Renal cortex interstitium (tissue), 11 donors: ENCODE measurements around the gene HRH2. TPM values are rescaled to one million over a fixed set of nuclear protein-coding genes. Genes with fewer than 3 reads are reported as not detected.

Experiments
- DNase-seq, 11 donors: peaks; one replicate each; pipeline ENCODE4 v3.0.0-alpha.2; 2013; ENCODE audit warnings: low read depth in 9 of 11, low spot score in 4 of 11; ENCODE audit errors: extremely low read depth in 1 of 11
- polyA plus RNA-seq, 3 donors: library from polyadenylated mRNA; unstranded; fragments of 120-200 nt; gene quantifications; one replicate each; pipeline ENCODE4 v1.2.1, GENCODE V29; 2013; ENCODE audit not compliant: insufficient read length in 3 of 3

Gene HRH2
- polyA plus RNA-seq, 3 donors, result 2.6 to 3.2 (median 2.7) TPM

GRCh38 chr5:175686826-175687225 lies 29.0 kb downstream of the HRH2 start:
- DNase-seq, result no peak

DNA sequence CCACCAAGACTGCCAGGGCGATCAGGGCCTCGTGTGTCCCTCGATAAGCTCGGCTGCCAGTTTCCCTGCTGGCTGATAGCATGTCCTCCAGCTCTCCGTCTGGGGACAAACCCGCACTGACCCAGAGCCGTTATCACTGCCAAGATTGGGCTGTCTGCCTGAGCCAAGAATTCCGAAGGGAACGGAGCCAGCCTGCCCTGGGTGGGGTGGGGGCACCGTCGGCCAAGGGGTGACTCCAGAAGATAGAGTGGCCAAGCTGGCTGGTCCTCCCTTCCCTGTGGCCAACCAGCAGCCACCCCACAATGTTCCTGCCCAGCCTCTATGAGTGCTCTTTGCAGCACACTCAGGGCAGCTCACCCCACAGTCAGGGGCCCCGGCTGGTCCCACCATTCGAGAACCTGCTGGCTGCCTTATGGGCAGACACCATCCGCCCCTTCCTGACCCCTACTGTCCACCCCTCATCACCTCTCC lies 29.4 kb downstream of the HRH2 start:
- DNase-seq, result no peak

DNA sequence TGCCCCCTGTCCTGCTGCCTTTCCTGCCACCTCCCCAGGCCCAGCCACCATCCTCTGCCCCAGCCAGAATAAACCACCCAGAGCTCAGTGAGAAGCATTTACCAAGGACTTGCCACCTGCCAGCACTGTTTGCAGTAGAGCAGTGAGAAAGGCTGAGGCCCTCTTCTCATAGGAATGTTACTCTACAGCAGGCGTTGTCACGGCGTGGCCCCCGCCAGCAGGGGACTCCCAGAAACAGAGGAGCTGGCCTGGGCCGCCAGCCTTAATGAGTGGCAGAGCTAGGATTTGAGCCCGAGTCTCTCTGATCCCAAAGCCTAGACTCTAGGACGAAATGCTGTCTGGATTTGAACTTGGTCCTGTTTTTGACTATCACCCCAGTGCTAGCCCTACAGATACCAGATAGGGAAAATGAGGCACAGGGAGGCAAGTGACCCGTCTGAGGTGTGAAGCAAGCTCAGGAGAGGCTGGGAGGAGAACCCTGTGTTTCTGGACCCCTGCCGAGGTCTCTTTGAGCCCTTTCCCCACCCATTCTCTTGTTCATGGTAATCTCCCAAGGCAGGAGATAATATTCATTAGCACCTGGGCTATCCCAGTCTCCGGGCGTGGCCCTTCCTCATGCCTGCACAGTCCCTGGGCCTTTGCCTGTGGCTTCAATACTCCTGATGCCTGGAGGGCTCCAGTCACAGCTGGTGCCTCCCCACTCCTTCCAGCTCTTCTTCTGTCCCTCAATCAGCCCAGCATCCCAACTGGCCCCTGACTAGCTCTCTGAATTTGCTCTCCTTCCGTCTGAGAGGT lies 30.7 kb downstream of the HRH2 start:
- DNase-seq, result no peak

GRCh38 chr5:175689147-175689991 lies 31.5 kb downstream of the HRH2 start:
- DNase-seq, result no peak

DNA sequence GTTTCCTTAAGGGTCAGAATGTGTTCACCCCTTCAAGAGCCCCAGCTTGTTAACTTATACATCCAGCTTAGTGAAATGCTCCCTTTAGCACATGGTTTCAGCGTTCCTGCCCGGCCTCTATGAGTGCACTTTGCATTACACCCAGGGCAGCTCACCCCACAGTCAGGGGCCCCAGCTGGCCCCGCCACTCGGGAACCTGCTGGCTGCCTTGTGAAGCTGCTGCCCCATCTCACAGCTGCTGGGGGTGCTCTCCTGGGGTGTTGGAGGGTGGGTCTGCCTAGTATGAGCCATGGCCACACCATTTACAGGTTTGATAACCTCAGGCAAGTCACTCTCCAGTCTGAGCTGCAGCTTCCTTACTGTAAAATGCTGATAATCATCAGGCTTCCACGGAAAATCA lies 32.2 kb downstream of the HRH2 start:
- DNase-seq, result no peak

DNA sequence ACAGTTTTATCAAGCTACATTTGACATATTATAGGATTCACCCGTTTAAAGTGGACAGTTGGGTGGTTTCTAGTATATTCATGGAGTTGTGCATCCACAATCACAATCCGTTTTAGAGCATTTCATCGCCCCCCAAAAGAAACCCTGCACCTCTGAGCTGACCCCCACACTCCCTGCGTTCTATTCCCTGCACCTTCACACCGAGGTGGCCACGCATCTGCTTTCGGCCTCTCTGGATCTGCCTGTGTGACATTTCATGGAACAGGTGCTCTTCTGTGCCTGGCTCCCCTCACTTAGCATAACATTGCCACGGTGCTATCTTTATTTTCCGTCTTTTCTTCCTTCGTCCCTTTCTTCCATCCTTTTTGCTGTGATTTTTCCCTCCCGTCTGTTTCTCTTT lies 32.7 kb downstream of the HRH2 start:
- no peak for DNase-seq

DNA sequence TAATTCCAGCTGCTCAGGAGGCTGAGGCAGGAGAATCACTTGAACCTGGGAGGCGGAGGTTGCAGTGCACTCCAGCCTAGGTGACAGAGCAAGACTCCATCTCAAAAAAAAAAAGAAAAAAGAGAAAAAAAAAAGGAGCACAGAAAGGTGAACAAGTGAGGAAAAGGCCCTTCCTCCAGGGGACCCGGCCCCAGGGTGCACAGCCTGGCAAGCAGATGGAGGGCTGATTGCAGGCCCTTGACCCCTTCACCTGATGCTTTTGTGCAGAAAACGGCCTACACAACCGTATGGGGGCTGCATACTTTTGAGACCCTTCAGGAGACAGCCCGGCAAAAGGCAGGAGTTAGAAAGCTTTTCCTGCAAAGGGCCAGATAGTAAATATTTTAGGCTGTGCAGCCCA lies 33.9 kb downstream of the HRH2 start:
- no peak for DNase-seq

DNA sequence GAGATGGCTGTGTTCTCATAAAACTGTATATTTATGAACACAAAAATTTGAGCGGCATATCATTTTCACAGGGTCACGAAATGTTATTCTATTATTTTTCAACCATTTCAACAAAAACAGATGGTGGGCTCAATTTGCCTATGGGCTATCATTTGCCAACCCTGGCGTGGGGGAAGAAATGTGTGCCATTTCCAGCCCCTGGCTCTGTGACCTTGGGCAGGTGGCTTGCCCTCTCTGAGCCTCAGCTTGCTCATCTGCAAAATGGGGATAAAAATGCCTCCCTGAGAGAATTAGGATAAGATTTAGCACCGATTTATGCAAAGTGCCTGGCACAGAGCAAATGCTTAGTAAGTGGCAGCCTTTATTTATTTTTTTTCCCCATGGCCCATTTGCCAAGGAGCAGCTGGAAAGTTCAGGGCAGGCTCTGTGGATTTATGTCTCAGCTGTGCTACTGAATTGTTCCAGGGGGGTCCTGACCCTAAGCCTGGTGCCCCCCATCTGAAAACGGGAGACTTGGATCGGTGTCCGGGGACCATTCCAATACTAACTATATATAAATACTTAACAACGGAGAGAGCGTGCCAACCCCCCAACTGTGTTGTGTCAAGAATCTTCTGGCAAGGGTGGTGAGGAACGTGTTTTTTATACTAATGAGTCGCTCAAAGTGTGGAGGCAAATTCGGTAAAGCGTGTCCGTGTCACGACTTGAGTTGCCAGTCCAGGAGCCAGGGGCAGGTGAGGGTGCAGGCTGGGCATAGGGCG lies 34.5 kb downstream of the HRH2 start:
- DNase-seq, result no peak

DNA sequence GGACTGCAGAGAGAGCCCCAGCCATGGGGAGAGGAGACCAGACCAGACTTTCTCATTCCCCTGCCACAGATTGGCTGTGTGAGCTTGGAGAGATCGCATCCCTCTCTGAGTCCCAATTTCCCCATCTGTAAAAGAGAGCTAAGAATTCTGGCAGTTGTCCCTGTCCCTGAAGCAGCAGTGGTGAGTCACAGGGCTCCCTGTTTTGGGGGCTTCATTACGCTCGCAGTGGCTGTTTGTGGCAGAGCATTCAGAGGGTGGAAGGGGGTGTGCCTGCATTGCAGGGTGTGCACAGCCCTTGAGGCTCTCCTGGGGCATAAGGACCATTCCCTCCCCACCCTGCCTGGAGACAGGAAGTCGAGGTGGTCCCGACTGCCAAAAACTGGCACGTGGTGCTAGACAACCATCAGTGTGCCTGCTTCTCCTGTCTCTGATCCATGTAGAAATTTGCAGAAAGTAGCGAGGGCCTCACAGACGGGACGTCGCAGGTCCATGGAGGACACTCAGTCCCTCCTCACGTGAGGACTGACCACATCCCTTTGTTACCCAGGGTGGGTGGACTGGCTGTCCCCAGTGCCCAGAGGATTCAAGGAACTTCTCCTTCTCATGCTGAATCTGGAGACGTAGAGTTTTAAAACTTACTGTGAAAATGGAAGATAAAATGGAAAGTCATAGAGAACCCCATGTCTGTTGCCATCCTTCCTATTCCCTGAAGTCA lies 35.3 kb downstream of the HRH2 start:
- DNase-seq, result no peak

DNA sequence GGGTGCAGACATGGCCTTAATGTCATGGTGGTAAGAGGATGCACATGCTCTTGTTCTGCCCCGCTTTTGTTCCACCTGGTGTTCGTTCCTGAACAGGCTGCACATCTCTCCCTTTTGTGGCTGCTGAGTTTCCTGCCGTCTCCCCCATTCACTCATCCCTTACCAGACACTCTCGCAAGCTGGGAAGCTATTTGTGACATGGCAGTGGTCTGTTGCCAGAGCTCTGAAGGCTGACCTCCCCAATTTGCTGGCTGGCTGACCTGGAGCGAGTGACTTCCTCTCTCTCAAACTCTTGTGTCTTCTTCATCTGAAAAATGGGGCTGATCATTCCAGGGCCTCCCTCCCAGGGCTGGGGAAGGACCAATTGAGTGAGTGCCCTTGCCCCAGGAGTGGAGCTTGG lies 35.9 kb downstream of the HRH2 start:
- DNase-seq, result no peak

DNA sequence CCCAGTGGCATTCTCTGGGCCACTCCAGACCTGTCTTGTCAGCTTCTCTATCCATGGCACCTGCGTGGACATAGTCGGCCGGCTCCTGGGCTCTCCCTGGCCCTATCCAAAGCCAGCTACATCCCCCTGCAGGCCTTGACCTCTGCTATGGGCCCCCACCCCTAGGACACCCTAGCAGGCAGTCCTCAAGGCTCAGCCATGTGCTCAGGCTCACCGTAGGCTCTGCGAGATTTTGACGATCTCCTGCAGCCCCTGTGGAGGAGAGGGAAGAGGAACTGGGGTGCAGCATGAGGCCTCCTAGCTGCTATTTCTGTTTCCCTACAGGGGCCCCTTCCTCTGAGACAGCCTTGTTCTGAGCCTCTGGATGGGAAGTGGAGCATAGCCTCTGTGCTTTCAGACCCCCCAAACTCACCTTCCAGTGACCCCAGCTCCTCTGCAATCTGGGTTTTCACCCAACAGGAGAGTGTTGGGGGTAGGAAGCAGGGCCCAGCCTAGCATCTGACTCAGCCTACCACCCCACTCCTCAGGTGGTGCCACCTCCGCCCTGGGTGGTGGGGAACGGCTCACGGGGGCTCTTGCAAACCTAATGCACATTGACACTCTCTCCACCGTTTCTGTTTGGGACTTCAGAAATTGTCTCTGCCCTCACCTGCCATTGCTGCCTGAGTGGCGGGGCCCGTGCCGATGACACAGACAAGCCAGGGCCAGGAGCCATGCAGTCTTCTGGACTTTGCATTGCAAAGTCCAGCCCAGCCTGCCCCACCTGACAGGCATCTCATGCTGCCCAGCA lies 36.7 kb downstream of the HRH2 start:
- DNase-seq, result no peak

- DNase-seq, result no peak
Observed at GRCh38 chr5:175695161-175696126, 37.6 kb downstream of the HRH2 start.

DNA sequence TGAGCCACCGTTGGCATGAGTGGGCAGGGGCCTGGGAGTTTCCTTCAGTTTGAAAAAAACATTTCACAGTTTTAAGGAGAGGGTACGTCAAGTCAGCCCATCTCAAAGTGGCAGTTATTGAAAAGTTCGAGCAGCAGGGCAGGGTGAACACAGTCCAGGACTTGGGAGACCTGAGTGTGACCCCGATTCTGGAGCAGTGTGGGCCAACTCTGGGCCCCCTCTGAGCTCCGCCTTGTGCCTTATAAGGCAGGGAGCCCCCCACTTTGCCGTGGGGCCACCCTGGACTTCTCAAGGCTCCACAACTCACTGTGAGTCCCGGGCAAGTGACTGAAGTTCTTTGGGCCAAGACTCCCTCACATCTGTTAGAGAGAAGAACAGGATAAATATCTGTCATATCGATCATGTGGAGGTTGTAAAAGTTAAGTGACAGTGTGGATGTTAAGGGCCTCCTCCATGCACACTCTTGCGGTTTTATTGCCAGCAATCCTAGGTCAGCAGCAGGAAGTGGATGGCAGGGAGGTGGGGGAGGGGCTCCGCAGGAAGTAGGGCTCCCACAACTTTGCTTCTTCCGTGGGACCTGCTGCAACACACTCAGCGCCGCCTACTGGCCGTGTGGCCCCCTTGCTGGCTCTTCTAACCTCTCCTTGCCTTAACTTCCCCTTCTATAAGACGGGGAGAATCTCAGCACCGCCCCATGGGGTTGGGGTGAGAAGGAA lies 38.4 kb downstream of the HRH2 start:
- peak in 2 of 11 donors; percentile 25 to 29 for DNase-seq

DNA sequence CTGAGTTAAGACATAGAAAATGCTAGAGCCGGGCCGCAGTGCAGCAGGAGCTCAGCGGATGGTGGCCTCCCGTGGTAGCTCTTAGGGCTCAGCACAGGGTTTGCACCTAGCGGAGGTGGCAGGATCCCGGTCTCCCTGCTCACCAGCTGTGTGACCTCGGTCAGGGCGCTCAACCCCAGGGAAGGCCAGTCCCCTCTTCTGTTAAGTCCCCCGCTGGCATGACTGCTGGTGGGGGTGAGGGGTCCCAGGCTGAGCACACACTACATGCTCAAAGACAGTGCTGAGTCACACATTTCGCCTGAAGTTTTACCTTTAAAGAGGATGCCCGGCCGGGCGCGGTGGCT lies 39.0 kb downstream of the HRH2 start:
- no peak for DNase-seq

DNA sequence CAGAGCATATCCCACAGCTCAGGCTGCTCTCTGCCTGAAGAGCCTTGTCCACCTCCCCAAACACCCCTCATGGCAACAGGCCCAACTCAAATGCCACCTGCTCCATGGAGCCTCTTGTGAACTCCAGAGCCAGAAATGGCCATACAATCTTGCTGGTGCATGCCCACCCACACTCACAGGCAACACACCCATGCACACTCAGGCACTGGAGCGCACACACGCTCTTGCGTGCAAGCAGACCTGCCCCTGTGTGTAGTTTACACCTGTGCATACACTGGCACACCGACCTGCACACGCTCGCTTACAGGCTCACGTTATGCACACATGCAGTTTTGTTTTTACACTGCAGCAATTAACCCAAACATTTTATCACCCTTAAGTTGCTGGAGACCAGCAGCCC lies 40.0 kb downstream of the HRH2 start:
- no peak for DNase-seq

GRCh38 chr5:175698401-175699115 lies 40.7 kb downstream of the HRH2 start:
- DNase-seq, result no peak
